Measurements from ENCODE around the gene TARP.

TARP gene

GRCh38 chr7:38282081-38282480, 8.6 kb upstream of the TARP start:
- no peak for TF ChIP-seq CTCF (IDR thresholded peaks at IDR 0.05; ENCODE audit: extremely low read depth, insufficient read depth, missing control alignments)
- in situ Hi-C loops (cut with MboI; ENCODE audit: low pct_unique_long_range_greater_than_20kb, low sequenced_read_pairs, unreplicated experiment), result no loop called here
- DNase-seq (ENCODE audit: low spot score), result no peak

GRCh38 chr7:38281266-38281665, 7.8 kb upstream of the TARP start:
- no peak for DNase-seq (ENCODE audit: low spot score)
- TF ChIP-seq CTCF (IDR thresholded peaks at IDR 0.05; ENCODE audit: extremely low read depth, insufficient read depth, missing control alignments), result no peak
- in situ Hi-C loops (cut with MboI; ENCODE audit: low pct_unique_long_range_greater_than_20kb, low sequenced_read_pairs, unreplicated experiment), result no loop called here

- no peak for DNase-seq (ENCODE audit: low spot score)
- in situ Hi-C loops (cut with MboI; ENCODE audit: low pct_unique_long_range_greater_than_20kb, low sequenced_read_pairs, unreplicated experiment), result no loop called here
- no peak for TF ChIP-seq CTCF (IDR thresholded peaks at IDR 0.05; ENCODE audit: extremely low read depth, insufficient read depth, missing control alignments)
These were observed 7.3 kb upstream of the TARP start for GRCh38 chr7:38280707-38281106.

- in situ Hi-C loops (cut with MboI; ENCODE audit: low pct_unique_long_range_greater_than_20kb, low sequenced_read_pairs, unreplicated experiment), result no loop called here
- DNase-seq (ENCODE audit: low spot score), result no peak
These were observed 6.6 kb upstream of the TARP start for GRCh38 chr7:38280000-38280399.

GRCh38 chr7:38276096-38276877, 2.9 kb upstream of the TARP start:
- no peak for TF ChIP-seq CTCF (IDR thresholded peaks at IDR 0.05; ENCODE audit: extremely low read depth, insufficient read depth, missing control alignments)
- in situ Hi-C loops (cut with MboI; ENCODE audit: low pct_unique_long_range_greater_than_20kb, low sequenced_read_pairs, unreplicated experiment), result no loop called here
- no peak for DNase-seq (ENCODE audit: low spot score)

More at GRCh38 chr7:38280000-38280399, 6.6 kb upstream of the TARP start:
- no peak for TF ChIP-seq CTCF (IDR thresholded peaks at IDR 0.05; ENCODE audit: extremely low read depth, insufficient read depth, missing control alignments)

- DNase-seq (ENCODE audit: low spot score), result no peak
- no peak for TF ChIP-seq CTCF (IDR thresholded peaks at IDR 0.05; ENCODE audit: extremely low read depth, insufficient read depth, missing control alignments)
- in situ Hi-C loops (cut with MboI; ENCODE audit: low pct_unique_long_range_greater_than_20kb, low sequenced_read_pairs, unreplicated experiment), result no loop called here
These were observed 1.6 kb upstream of the TARP start for GRCh38 chr7:38274927-38275620.
